Frontal cortex (tissue), 4 donors: ENCODE results near the gene GRIA4. TPM values are rescaled to one million over a fixed set of nuclear protein-coding genes. Genes with fewer than 3 reads are reported as not detected.
"Not testable (repeated sequence)": the region's sequence is repeated elsewhere in the genome, so short reads cannot be mapped to it uniquely, and the experiment has no call there.

ENCODE experiments used
- DNase-seq, 2 donors: peaks; one replicate each; pipeline ENCODE4 v3.0.0; 2012; ENCODE audit warnings: low spot score in 2 of 2
- FAIRE-seq: peaks from 2 replicates; lab custom pipeline; 2012; peaks lifted over from hg19 to GRCh38; lab: Jason Lieb, UNC
- total RNA-seq: library from RNA; depleted of rRNA; stranded (reverse); fragments of >200 nt; gene quantifications from one replicate; pipeline ENCODE4 v1.2.3, GENCODE V29; 2014
- donor health status: control.
- donor health status: control.
- donor health status: control.

Gene GRIA4
- total RNA-seq, 1 donor from 2014 or later: 63.2 TPM

DNA sequence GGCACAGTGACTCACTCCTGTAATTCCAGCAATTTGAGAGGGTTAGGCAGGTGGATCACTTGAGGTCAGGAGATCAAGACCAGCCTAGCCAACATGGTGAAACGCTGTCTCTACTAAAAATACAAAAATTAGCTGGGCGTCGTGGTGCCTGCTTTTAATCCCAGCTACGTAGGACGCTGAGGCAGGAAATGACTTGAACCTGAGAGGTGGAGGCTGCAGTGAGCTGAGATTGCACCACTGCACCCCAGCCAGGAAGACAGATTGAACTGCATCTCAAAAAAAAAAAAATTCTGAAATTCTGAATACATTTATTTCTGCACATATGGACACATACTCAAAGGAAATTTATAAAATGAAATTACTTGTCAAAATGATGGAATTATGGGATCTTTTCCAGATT is 103.2 kb downstream of the GRIA4 start:
- DNase-seq (no peak), FAIRE-seq (no peak)

DNA sequence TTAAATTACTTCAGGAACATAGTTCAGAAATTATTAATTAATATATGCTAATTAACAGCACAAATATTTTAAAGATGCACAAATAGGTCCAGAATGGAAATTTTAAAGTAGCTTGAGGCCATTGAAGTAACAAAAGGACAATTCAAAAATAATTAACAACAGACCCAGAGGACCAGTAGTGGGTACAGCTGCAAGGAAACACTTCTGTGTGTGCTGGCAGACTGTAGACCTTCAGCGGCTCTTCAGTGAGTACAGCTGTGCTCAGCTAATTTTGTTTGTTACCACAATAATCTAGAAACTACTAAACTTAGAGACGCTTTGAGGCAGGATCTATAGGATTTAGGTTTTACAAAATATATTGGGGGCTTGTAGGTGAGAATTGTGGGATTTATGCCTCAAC is 103.8 kb downstream of the GRIA4 start:
- no peak for FAIRE-seq
- DNase-seq: no peak

DNA sequence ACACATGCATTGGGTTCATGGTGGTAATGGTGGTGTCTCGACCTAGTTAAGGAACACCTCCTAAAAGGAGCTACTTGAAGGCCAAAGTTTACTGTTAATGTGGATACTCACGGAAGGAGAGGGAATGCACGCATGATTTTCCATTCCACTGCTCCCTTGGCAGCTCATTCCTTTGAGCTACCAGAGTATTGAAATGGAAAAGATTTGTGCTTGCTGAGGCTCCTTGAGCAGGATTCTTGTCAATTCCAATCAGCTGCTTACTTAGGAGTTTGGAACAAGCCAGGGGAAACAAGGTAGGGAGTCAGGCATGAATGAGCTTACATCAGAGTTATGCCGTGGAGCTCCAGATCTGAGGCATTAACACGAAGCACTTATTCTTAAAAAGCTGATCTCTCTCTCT is 108.8 kb downstream of the GRIA4 start:
- FAIRE-seq: no peak
- DNase-seq: no peak

- DNase-seq (no peak), FAIRE-seq (no peak)
Measured at GRCh38 chr11:105719073-105719822, 109.4 kb downstream of the GRIA4 start.

GRCh38 chr11:105720096-105720495 is 110.2 kb downstream of the GRIA4 start:
- DNase-seq (no peak), FAIRE-seq (no peak)

GRCh38 chr11:105723269-105723668 is 113.4 kb downstream of the GRIA4 start:
- DNase-seq (no peak), FAIRE-seq (no peak)

DNA sequence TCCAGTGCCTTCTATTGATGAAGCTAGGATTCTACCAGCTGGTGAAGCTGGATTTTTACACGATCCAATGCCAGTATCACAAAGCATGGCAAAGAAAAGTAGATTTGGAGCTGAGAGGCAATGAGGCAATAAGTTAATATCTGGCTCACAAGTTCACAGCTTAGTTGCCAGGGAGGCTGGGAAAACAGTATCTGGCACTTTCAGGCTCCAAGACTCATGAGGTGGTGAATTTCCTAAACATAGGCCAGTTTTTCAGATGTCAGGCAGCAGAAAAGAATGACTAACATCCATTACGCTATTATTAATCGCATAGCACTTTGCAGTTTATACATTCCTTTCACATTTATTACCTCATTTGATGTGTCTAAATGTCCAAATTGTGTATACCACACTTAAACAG is 122.7 kb downstream of the GRIA4 start:
- no peak for FAIRE-seq
- DNase-seq: no peak

- DNase-seq (no peak), FAIRE-seq (no peak)
Measured at GRCh38 chr11:105734426-105734825, 124.6 kb downstream of the GRIA4 start.

DNA sequence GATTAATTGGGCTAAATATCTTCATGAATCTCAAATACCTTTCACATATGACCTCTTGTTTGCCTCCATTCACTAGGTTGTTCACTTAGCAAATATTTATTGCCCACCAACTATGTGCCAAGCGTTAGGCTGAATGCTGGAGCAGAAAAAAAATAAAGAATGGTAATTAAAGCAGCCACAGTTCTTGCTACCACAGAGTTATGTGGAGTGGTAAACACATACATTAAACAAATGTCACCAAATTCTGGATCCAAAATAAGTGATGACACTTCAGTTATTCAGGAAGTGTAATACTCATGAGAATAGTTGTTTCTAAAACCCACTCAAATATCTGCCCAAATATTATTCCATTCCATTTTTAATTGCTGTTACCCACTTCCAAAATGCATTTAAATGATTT is 128.4 kb downstream of the GRIA4 start:
- FAIRE-seq (no peak), DNase-seq (no peak)

DNA sequence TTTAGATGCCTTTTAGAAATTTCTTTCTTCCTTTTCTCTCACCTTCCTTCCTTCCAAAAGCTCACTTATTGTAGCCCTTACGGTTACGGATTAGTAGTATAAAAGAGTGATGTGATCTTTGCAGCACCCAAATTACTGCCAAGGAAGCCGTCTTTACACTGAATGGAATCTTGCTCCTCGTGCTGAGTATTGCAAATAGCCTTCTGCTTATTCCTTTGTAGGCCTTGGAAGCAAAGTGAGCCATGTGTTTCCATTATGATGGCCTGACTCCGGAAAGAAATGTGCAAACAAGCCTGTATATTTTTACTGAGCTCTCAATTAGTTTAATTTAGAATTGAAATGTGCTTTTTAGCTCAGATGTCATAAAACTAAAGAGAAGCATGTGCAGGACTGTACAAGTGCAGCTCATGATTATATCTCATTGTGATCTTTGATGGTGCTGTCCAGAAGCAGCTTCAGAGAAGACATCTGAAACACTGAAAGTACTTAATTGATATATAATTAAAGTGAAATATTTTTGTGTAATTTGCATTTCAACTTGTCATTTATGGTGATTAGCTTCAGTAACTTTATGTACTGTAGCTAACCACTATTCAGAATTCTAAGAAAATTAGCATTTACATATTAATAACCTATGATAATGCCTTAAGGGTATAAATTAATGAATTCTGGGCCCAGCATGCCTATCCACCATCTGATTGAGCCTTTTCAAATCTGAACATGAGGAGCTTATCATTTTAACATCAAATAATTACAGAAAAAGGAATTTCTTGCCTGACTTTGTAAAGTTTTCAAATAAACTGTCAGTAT is 129.3 kb downstream of the GRIA4 start:
- FAIRE-seq: no peak
- no peak for DNase-seq

DNA sequence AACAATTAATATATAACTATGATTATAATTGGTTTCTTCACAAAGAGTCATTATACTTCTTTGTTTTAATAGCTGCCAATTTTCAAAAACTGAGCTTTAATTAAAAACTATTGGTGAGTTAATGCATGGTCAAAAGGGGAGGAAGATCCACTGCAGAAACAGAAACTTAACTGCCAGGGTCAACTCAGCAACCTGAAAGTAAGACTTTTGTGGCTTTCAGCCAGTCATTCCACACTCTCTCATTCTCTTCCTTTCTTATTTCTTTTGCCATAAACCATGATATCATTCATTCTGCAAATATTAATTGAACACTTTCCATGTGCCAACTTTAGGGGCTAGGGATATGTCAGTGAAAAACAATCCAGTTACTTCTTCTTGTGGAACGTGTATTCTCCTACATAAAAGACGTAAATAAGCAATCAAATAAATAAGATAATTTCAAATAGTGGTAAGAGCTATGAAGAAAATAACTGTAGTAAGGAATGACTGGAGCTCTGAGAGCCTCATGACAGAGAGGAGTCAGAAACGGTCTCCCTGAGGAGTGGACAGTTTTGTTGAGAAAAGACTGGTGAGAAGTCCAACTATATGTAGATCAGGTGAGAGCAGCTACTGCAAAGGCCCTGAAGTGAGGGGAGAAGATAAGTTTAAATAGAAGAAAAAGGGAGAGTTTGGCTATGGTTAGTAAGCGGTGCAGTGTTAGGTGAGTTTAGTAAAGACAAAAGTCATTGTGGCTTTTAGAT is 130.5 kb downstream of the GRIA4 start:
- FAIRE-seq: no peak
- DNase-seq: no peak

DNA sequence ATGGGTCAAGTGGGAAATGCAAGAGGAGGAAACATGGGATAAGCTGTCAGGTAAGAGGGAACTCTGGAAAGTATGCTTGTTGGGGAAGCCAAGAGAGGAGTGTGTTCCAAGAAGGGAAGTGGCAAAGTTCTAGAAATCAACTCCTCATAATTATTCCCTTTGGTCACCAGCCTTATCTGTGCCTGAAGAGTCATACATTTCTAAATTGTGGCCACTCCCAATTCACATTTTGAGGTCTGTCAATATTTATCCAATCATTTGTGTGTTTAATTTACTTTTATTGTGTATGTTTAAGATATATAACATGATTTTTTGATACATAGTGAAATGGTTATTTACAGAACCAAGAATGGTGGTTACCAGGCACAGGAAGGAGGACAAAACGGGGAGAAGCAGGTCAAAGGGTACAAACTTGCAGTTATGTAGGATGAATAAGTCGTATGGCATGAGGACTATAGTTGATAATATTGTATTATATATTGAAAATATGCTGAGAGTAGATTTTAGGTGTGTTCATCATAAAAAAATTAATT is 131.7 kb downstream of the GRIA4 start:
- no peak for DNase-seq
- FAIRE-seq: no peak

DNA sequence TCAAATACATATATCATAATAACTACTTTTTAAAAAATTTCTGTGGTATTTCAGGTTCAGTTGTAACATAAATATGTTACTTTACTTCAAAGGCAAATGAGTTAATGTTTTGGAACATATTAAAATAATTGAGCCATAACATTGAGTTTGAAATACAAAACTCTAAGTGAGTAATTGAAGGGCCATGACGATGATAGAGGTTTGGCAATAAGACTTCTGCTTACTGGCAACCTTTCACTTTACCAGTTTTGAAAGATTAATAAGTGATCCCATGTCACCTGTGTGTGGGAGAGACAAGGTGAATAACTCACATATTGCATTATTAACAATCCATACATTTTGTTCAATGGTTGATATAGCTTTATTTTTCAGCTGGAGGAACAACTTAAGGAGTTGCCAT is 144.4 kb downstream of the GRIA4 start:
- DNase-seq (no peak), FAIRE-seq (no peak)

DNA sequence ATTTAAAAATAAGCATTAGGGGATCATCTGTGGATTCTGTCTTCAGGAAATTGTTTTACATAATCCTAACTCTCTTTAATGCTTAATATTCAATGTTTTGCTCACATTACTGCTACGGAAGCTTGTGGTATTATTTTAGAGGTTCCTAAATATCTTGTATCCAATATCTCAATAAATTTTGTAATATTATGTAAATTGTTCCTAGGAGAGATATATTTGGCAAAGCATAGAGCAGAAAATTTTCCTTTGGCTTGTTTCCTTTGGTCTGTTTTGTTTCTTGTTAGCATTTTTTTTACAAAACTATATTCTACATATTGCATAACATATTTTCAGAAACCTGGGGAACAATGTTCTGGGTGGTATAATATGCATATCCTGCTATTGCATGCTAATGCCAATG is 144.8 kb downstream of the GRIA4 start:
- FAIRE-seq (no peak), DNase-seq (no peak)

DNA sequence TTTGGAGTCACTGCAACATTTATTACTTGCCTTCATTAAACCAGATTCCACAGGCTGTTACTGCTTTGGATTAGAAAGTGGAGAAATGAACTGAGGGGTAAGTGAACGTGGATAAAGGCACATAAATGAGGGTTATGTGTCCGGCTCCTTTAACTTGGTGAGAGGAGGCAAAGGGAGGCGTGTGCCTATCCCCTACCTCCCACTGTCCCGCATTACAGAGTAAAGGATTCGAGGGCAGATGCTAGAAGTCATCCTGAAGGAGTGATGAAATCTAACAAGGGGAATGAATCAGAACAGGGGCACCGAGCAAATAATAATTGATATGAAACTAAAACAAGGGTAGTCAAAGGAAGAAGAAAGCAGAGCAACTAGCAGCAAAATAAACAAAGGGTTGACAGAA is 147.2 kb downstream of the GRIA4 start:
- DNase-seq: no peak
- FAIRE-seq: no peak

GRCh38 chr11:105763594-105763993 is 153.7 kb downstream of the GRIA4 start:
- no peak for DNase-seq
- FAIRE-seq: no peak

DNA sequence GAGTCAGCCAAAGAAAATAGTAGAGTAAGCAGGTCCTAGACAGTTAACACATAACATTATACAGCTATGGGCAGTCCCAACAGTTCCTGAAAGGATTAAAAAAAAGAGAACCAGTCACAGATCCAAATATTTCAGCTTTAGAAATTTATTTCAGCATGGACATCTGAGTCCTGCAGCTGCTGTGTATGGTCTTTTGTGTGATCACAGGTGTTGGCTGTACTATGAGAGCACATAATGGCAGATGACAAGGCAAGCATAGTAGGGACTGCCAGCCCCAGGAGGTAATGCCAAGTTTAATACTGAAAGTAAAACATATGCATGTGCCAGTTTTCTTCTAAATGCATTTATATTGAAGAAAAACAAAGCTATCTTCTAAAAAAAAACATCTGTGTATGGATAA is 158.1 kb downstream of the GRIA4 start:
- FAIRE-seq (no peak), DNase-seq (no peak)

DNA sequence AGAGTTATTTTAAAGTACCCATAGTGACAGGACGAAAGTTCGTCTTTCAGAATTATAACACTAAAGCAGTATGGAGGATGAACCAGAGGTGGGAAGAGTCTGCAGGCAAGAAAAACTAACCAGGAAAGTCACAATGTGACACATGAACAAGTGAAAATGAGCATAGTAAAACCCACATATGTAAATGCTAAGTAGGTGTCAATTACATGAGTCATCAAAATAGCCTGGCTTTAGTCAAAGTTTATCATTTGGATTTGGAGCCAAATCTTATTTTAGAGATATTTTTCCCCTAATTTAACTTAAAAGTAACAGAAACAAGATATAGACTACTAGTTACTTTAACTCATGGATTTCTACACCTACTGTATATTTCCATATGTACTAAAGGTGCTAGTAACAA is 159.8 kb downstream of the GRIA4 start:
- FAIRE-seq: no peak

DNA sequence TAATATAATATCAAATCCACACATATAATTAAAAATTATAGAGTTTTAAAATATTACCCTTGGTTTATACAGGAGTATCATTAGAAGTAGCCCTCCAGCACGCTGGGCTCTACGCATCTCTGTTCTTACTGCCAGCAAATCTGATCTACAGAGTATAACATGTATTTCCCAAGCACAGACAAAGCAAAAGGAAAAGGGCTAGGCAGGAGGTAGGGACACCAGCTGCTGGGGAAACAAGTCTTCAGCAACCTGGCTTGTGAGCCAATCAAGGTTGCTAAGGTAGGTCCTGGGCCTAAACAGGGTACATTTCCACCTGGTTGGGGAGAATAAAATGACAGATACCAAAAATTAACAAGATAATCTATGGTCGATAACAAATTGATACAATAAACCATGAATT is 163.6 kb downstream of the GRIA4 start:
- not testable (repeated sequence) for FAIRE-seq, DNase-seq

More for the DNA sequence above, 159.8 kb downstream of the GRIA4 start:
- no peak for DNase-seq

DNA sequence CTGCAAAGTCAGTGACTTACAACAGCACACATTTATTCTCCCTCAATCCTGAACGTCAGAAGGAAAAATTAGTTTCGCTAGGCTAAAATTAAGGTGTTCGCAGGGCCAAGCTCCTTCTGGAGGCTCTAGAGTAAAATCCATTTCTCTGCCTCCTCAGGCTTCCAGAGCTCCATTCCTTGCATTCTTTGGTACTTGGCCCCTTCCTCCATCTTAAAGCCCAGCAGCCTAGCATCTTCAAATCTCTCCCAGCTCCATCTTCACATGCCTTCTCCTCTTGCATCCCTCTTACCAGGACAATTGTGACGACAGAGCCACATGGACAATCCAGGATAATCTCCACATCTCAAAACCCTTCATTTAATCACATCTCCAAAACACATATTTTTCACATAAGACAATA is 165.0 kb downstream of the GRIA4 start:
- no peak for DNase-seq
- FAIRE-seq: no peak
